Ishikawa (cell line): Measurements from ENCODE around the gene CD79B.
A peak's percentile ranks its signal among the peaks of the same experiment; 100 is the strongest.

ENCODE experiments used
- CEBPB ChIP-seq: IDR thresholded peaks from 2 replicates; pipeline ENCODE4 v1.6.1; 2012
- CREB1 ChIP-seq: IDR thresholded peaks from 2 replicates; pipeline ENCODE4 v1.6.1; 2012; ENCODE audit warnings: low read depth
- EGR1 ChIP-seq: IDR thresholded peaks from 2 replicates; pipeline ENCODE4 v1.6.1; 2012
- EP300 ChIP-seq: IDR thresholded peaks from 2 replicates; pipeline ENCODE4 v1.6.1; 2012; ENCODE audit warnings: borderline replicate concordance
- FOXM1 ChIP-seq: IDR thresholded peaks from 2 replicates; pipeline ENCODE4 v1.6.1; 2012; ENCODE audit warnings: low read depth, borderline replicate concordance
- NFIC ChIP-seq: IDR thresholded peaks from 2 replicates; pipeline ENCODE4 v1.6.1; 2012
- RAD21 ChIP-seq: IDR thresholded peaks from 2 replicates; pipeline ENCODE4 v1.6.1; 2012; ENCODE audit warnings: low read depth
- TAF1 ChIP-seq: IDR thresholded peaks from 2 replicates; pipeline ENCODE4 v1.6.1; 2012; ENCODE audit warnings: low read depth, mild to moderate bottlenecking
- TCF12 ChIP-seq: IDR thresholded peaks from 2 replicates; pipeline ENCODE4 v1.6.1; 2012; ENCODE audit warnings: low read depth
- TEAD4 ChIP-seq: IDR thresholded peaks from 2 replicates; pipeline ENCODE4 v1.6.1; 2012
- YY1 ChIP-seq: IDR thresholded peaks from 2 replicates; pipeline ENCODE4 v1.6.1; 2012; ENCODE audit warnings: low read depth
- ZBTB7A ChIP-seq: IDR thresholded peaks from 2 replicates; pipeline ENCODE4 v1.6.1; 2012; ENCODE audit warnings: low read depth
- TF ChIP-seq, protein P1 (sequence below): IDR thresholded peaks from 2 replicates; pipeline ENCODE4 v1.6.1; 2012
- TF ChIP-seq, protein P2 (sequence below): IDR thresholded peaks from 2 replicates; pipeline ENCODE4 v1.6.1; 2012; ENCODE audit warnings: low read depth, mild to moderate bottlenecking
- TF ChIP-seq, protein P3 (sequence below): IDR thresholded peaks from 2 replicates; pipeline ENCODE4 v1.6.1; 2012

The CD79B gene

DNA sequence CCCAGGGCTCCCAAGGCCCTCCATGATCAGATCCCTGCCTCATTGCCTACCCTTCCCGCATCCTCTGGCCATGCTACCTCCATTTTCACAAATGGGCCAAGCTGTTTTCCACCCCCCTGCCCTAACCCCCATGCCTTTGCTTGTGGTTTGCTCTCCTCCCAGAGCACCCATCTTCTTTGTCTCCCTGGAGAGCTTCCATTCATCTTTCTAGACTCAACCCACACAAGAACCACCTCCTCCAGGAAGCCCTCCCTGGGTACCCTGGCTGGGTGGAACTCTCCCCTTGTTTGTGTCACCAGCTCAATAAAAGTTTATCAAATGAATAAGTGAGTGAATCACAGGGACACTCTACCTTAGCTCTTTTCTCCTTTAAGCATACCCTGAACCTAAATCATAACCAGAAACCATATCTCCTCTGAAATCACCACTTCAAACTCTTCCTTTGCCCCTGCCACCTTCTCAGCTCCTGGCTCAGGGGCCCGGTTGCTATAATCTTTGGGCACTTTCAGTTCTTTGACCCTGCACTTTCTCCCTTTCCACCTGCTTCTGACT, 43.5 kb upstream of the CD79B start:
- TF ChIP-seq CEBPB (no peak), EGR1 (no peak), FOXM1 (no peak), RAD21 (no peak), ZBTB7A (no peak), TAF1 (no peak), YY1 (no peak), TCF12 (no peak), EP300 (no peak), TEAD4 (no peak), NFIC (no peak), CREB1 (no peak)
- TF ChIP-seq, protein P1, sequence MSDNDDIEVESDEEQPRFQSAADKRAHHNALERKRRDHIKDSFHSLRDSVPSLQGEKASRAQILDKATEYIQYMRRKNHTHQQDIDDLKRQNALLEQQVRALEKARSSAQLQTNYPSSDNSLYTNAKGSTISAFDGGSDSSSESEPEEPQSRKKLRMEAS: no peak
- TF ChIP-seq, protein P2, sequence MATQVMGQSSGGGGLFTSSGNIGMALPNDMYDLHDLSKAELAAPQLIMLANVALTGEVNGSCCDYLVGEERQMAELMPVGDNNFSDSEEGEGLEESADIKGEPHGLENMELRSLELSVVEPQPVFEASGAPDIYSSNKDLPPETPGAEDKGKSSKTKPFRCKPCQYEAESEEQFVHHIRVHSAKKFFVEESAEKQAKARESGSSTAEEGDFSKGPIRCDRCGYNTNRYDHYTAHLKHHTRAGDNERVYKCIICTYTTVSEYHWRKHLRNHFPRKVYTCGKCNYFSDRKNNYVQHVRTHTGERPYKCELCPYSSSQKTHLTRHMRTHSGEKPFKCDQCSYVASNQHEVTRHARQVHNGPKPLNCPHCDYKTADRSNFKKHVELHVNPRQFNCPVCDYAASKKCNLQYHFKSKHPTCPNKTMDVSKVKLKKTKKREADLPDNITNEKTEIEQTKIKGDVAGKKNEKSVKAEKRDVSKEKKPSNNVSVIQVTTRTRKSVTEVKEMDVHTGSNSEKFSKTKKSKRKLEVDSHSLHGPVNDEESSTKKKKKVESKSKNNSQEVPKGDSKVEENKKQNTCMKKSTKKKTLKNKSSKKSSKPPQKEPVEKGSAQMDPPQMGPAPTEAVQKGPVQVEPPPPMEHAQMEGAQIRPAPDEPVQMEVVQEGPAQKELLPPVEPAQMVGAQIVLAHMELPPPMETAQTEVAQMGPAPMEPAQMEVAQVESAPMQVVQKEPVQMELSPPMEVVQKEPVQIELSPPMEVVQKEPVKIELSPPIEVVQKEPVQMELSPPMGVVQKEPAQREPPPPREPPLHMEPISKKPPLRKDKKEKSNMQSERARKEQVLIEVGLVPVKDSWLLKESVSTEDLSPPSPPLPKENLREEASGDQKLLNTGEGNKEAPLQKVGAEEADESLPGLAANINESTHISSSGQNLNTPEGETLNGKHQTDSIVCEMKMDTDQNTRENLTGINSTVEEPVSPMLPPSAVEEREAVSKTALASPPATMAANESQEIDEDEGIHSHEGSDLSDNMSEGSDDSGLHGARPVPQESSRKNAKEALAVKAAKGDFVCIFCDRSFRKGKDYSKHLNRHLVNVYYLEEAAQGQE: no peak
- TF ChIP-seq, protein P3, sequence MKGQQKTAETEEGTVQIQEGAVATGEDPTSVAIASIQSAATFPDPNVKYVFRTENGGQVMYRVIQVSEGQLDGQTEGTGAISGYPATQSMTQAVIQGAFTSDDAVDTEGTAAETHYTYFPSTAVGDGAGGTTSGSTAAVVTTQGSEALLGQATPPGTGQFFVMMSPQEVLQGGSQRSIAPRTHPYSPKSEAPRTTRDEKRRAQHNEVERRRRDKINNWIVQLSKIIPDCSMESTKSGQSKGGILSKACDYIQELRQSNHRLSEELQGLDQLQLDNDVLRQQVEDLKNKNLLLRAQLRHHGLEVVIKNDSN: no peak

DNA sequence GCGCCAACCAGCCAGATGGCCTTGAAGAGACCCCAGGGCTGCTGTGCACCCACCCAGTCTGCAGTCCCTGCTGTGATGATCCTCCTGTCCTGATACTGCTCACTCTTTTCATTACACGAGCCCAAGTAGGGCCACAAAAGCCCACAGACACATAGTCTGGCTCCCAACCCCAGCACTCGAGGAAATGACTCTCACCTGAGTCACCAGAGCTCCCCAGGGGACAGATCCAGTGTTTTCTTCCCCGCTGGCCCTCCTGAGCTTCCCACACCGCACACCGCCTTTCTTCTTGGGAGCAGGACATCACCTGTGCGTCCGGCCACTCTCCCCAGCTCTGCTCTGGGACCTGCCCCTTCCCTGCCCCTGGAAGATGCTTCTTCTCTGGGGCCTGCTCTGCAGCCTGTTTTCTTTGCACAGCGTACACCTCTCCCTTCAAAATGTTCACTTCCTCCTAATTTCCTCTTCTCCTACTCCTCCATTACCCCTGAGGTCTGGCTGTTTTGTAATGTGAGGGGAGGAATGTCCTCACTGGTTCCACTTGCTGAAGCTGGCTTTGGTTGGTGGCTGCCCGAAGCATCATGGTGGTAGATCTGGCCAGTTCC, 42.6 kb upstream of the CD79B start:
- TF ChIP-seq NFIC: no peak
- no peak for TF ChIP-seq TCF12
- 0 out of 2 replicates have a peak, but pooled peaks have one; percentile 4 for TF ChIP-seq EP300
- TF ChIP-seq TEAD4: no peak
- TF ChIP-seq, protein P3: no peak
- TF ChIP-seq CEBPB: no peak
- TF ChIP-seq ZBTB7A: no peak
- no peak for TF ChIP-seq CREB1

DNA sequence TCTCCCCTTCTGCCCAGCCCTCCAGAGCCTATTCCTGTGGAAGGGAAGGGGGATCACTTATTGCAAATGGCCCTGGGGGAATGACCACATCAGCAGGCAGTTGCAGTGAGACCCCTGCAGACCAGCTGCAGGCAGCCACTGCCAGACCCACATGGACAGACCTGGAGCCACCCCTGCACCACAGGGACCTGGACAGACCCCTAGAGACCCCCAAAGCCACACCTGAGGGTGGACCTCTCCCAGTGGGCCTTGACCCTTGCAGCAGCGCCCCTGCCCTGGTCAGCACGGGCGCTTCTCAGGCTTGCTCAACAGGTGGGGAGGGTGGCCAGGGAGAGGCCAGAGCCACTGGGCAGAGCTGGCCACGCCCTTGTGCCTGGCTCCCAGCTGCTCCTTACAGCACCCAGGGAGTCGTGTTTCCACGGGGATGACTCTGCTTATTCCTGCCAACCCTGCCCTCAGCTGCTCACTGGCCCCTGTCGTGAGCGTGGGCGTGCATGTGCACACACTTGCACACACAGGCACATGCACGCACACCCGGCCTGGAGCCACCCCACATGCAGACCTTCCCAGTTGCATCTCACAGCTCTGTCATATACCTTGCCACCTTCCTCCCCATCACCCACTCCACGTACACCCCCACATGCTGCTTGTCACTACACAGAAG, 41.9 kb upstream of the CD79B start:
- TF ChIP-seq RAD21: no peak
- peak; percentile 17; the same call in 1 of the 2 replicates for TF ChIP-seq EP300
- TF ChIP-seq ZBTB7A: peak; percentile 91
- peak; percentile 29; the same call in 1 of the 2 replicates for TF ChIP-seq TEAD4
- peak; percentile 97 for TF ChIP-seq EGR1
- no peak for TF ChIP-seq TCF12
- TF ChIP-seq, protein P1: peak; percentile 58
- TF ChIP-seq, protein P3: peak; percentile 15; the same call in 1 of the 2 replicates
- TF ChIP-seq CEBPB: peak; percentile 70

DNA sequence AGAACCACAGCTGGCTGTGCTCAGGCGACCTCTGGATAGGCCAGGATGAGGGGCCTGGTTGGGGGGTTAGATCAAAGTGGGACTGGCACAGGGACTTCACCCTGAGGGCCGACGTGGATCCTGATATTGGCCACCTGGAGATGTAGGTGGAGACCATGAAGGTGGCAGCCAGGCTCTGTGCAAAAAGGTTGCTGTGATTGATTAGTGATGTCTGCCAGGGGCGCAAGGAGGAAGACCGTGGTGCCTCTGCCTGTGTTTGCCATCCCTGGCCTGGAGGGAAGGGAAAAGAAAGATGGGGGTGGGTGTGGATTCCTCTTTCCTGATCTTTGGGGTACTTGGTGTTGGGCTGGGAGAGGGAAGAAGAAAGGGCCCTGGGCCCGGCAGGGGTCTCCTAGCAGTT, 41.1 kb upstream of the CD79B start:
- no peak for TF ChIP-seq NFIC
- TF ChIP-seq, protein P2: no peak
- TF ChIP-seq CREB1: no peak
- TF ChIP-seq, protein P3: no peak

DNA sequence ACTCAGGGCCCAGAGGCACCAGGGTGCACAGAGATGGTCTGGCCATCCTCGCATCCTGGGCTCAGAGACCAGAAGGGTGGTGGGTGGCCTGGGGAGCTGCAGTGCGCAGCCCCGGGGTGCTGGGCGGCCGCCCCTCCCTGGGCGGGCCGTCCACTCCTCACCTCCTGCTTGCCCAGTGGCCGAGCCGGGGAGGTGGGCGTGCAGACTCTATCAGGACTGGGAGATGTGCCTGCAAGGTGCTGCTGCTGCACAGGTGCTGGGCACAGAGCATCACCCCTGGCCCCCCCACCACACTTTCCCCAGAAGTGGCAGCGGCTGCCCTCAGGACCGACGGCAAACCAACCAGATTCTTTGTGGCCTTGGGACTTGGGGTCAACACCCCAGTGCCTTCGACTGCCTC, 40.7 kb upstream of the CD79B start, which contains the start of gene SCN4A:
Gene SCN4A, minus strand, starts transcription at position 123 of the 400 bp plus-strand sequence. Its CDS starts 77 bp downstream, at position 46.
- TF ChIP-seq EGR1: no peak
- TF ChIP-seq ZBTB7A: no peak
- TF ChIP-seq, protein P1: no peak
- no peak for TF ChIP-seq NFIC
- TF ChIP-seq EP300: no peak
- TF ChIP-seq, protein P2: no peak
- TF ChIP-seq CREB1: no peak
- no peak for TF ChIP-seq TEAD4
- no peak for TF ChIP-seq YY1
- TF ChIP-seq TCF12: no peak
- TF ChIP-seq TAF1: no peak
